ENCODE data around the gene ABR.

The ABR gene

GRCh38 chr17:1159431-1160180 is 20.2 kb downstream of the ABR start:
- no peak overlapping the region for H3K27ac ChIP-seq (ENCODE audit: low read length)
- no peaks in the 10 kb centered on the region for H3K9me2 ChIP-seq (replicated peaks; ENCODE audit: insufficient read depth, low read length)
- H3K4me1 ChIP-seq (ENCODE audit: low read length), result no peaks in the 10 kb centered on the region
- no peak overlapping the region for H3K4me3 ChIP-seq (ENCODE audit: low read length)
- H3F3A ChIP-seq (ENCODE audit: insufficient read depth, low read length), result no peaks in the 10 kb centered on the region
- H4K20me1 ChIP-seq (ENCODE audit: insufficient read depth, low read length), result no peaks in the 10 kb centered on the region
- no peak overlapping the region for H2AFZ ChIP-seq (ENCODE audit: low read length)
- no peaks in the 10 kb centered on the region for H3K79me2 ChIP-seq (ENCODE audit: low read length)
- no peak overlapping the region for H3K4me2 ChIP-seq (ENCODE audit: low read depth, low read length)
- DNase-seq, result no peak
- TF ChIP-seq EZH2phosphoT487 (IDR thresholded peaks at IDR 0.05; ENCODE audit: low read length) (no peak), CTCF (IDR thresholded peaks at IDR 0.05; ENCODE audit: low read length) (no peak), EZH2 (optimal IDR thresholded peaks at IDR 0.05; ENCODE audit: low read depth, low read length) (no peak)
- peaks cover 89% of the 10 kb centered on the region for H3K27me3 ChIP-seq (replicated peaks; ENCODE audit: insufficient read depth, low read length)
- no peaks in the 10 kb centered on the region for H3K9me3 ChIP-seq (replicated peaks; ENCODE audit: insufficient read depth, low read length)
- H3K36me3 ChIP-seq (replicated peaks; ENCODE audit: insufficient read depth, low read length), result no peaks in the 10 kb centered on the region
- no peak overlapping the region for H3K9ac ChIP-seq (ENCODE audit: low read length)

GRCh38 chr17:1158879-1159278 is 20.9 kb downstream of the ABR start:
- no peaks in the 10 kb centered on the region for H4K20me1 ChIP-seq (ENCODE audit: insufficient read depth, low read length)

GRCh38 chr17:1156864-1157263 is 22.9 kb downstream of the ABR start:
- H3K36me3 ChIP-seq (replicated peaks; ENCODE audit: insufficient read depth, low read length), result no peaks in the 10 kb centered on the region
- no peak for TF ChIP-seq EZH2 (optimal IDR thresholded peaks at IDR 0.05; ENCODE audit: low read depth, low read length)
- no peak for TF ChIP-seq EZH2phosphoT487 (IDR thresholded peaks at IDR 0.05; ENCODE audit: low read length)
- TF ChIP-seq CTCF (IDR thresholded peaks at IDR 0.05; ENCODE audit: low read length), result no peak
- no peaks in the 10 kb centered on the region for H3K9me2 ChIP-seq (replicated peaks; ENCODE audit: insufficient read depth, low read length)
- H4K20me1 ChIP-seq (ENCODE audit: insufficient read depth, low read length), result no peaks in the 10 kb centered on the region
- H2AFZ ChIP-seq (ENCODE audit: low read length), result no peak overlapping the region
- no peaks in the 10 kb centered on the region for H3K79me2 ChIP-seq (ENCODE audit: low read length)
- H3K4me1 ChIP-seq (ENCODE audit: low read length), result 0 out of 2 replicates have a peak, but pooled peaks cover 3% of the 10 kb centered on the region
- no peaks in the 10 kb centered on the region for H3F3A ChIP-seq (ENCODE audit: insufficient read depth, low read length)
- H3K9me3 ChIP-seq (replicated peaks; ENCODE audit: insufficient read depth, low read length), result no peaks in the 10 kb centered on the region
- H3K9ac ChIP-seq (ENCODE audit: low read length), result no peak overlapping the region
- H3K4me3 ChIP-seq (ENCODE audit: low read length), result no peak overlapping the region
- H3K4me2 ChIP-seq (ENCODE audit: low read depth, low read length), result no peak overlapping the region
- DNase-seq, result no peak
- no peak overlapping the region for H3K27ac ChIP-seq (ENCODE audit: low read length)
- peaks cover 93% of the 10 kb centered on the region for H3K27me3 ChIP-seq (replicated peaks; ENCODE audit: insufficient read depth, low read length)

More at GRCh38 chr17:1158879-1159278, 20.9 kb downstream of the ABR start:
- Histone ChIP-seq H3K27ac (ENCODE audit: low read length) (no peak overlapping the region), H3K4me2 (ENCODE audit: low read depth, low read length) (no peak overlapping the region), H3K9me3 (replicated peaks; ENCODE audit: insufficient read depth, low read length) (no peaks in the 10 kb centered on the region), H3K36me3 (replicated peaks; ENCODE audit: insufficient read depth, low read length) (no peaks in the 10 kb centered on the region), H3K79me2 (ENCODE audit: low read length) (no peaks in the 10 kb centered on the region), H3K4me1 (ENCODE audit: low read length) (0 out of 2 replicates have a peak, but pooled peaks cover 2% of the 10 kb centered on the region), H3K9ac (ENCODE audit: low read length) (no peak overlapping the region), H3K4me3 (ENCODE audit: low read length) (no peak overlapping the region), H3F3A (ENCODE audit: insufficient read depth, low read length) (no peaks in the 10 kb centered on the region), H3K9me2 (replicated peaks; ENCODE audit: insufficient read depth, low read length) (no peaks in the 10 kb centered on the region), H2AFZ (ENCODE audit: low read length) (no peak overlapping the region), H3K27me3 (replicated peaks; ENCODE audit: insufficient read depth, low read length) (peaks cover 92% of the 10 kb centered on the region)
- DNase-seq, result no peak
- TF ChIP-seq EZH2phosphoT487 (IDR thresholded peaks at IDR 0.05; ENCODE audit: low read length), result no peak
- TF ChIP-seq EZH2 (optimal IDR thresholded peaks at IDR 0.05; ENCODE audit: low read depth, low read length), result no peak
- no peak for TF ChIP-seq CTCF (IDR thresholded peaks at IDR 0.05; ENCODE audit: low read length)

All from MM.1S (cell line).